ENCODE results near the gene ACOT8. TPM values are rescaled to one million over a fixed set of nuclear protein-coding genes. Genes with fewer than 3 reads are reported as not detected.

Gene ACOT8
- polyA plus RNA-seq, 1 donor (not counting 4 experiments of a cell fraction or from before 2014, with no cell fraction given): 23.9 TPM

DNA sequence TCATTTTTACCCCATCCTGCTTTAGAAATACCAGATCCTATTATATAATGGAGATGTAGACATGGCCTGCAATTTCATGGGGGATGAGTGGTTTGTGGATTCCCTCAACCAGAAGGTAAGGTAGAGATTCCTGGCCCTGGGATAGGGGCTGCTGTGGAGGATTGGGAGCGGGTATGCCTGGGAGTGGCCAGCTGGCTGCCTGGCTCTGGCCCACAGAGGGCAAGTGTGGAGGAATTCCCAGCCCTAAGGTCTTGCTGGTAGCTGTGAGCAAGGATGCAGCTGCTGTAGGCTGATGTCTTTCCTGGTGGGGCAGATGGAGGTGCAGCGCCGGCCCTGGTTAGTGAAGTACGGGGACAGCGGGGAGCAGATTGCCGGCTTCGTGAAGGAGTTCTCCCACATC, 40.5 kb upstream of the ACOT8 start:
- Histone ChIP-seq H3K27ac (ENCODE audit: control insufficient read depth, insufficient read depth, low read length) (no peak overlapping the region), H3K27me3 (ENCODE audit: control insufficient read depth, extremely low read depth, insufficient read depth, low read length) (no peaks in the 10 kb centered on the region), H3K4me3 (ENCODE audit: control insufficient read depth in 2 of 3, extremely low read depth in 1 of 3, insufficient read depth in 2 of 3, low read depth in 1 of 3, low read length in 3 of 3) (no peak overlapping the region), H4K20me1 (ENCODE audit: control insufficient read depth, extremely low read depth, insufficient read depth, low read length) (no peaks in the 10 kb centered on the region), H3K79me2 (ENCODE audit: control insufficient read depth, insufficient read depth, low read length) (no peaks in the 10 kb centered on the region), H3K9me1 (ENCODE audit: control insufficient read depth, extremely low read depth, insufficient read depth, low read length) (no peaks in the 10 kb centered on the region), H3K4me1 (ENCODE audit: control insufficient read depth, extremely low read depth, insufficient read depth, low read length) (no peaks in the 10 kb centered on the region), H3K9ac (ENCODE audit: control insufficient read depth, extremely low read depth, insufficient read depth, low read length) (no peak overlapping the region), H3K4me2 (ENCODE audit: control insufficient read depth, extremely low read depth, insufficient read depth, low read depth, low read length) (no peak overlapping the region), H2AFZ (ENCODE audit: control insufficient read depth, low read length) (no peak overlapping the region), H3K36me3 (ENCODE audit: control insufficient read depth in 2 of 2, extremely low read depth in 1 of 2, insufficient read depth in 2 of 2, low read length in 2 of 2) (peaks cover 13 to 37% of the 10 kb centered on the region in 2 experiments), H3K9me3 (ENCODE audit: control insufficient read depth, low read depth, low read length) (no peaks in the 10 kb centered on the region)
- TF ChIP-seq, protein P1, sequence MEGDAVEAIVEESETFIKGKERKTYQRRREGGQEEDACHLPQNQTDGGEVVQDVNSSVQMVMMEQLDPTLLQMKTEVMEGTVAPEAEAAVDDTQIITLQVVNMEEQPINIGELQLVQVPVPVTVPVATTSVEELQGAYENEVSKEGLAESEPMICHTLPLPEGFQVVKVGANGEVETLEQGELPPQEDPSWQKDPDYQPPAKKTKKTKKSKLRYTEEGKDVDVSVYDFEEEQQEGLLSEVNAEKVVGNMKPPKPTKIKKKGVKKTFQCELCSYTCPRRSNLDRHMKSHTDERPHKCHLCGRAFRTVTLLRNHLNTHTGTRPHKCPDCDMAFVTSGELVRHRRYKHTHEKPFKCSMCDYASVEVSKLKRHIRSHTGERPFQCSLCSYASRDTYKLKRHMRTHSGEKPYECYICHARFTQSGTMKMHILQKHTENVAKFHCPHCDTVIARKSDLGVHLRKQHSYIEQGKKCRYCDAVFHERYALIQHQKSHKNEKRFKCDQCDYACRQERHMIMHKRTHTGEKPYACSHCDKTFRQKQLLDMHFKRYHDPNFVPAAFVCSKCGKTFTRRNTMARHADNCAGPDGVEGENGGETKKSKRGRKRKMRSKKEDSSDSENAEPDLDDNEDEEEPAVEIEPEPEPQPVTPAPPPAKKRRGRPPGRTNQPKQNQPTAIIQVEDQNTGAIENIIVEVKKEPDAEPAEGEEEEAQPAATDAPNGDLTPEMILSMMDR (optimal IDR thresholded peaks at IDR 0.05 in 1 of 3, IDR thresholded peaks at IDR 0.05 in 1 of 3, conservative IDR thresholded peaks at IDR 0.05 in 1 of 3; ENCODE audit: extremely low read depth in 1 of 3, insufficient read depth in 2 of 3, low read length in 3 of 3): no peak
- TF ChIP-seq EZH2 (IDR thresholded peaks at IDR 0.05; ENCODE audit: low read length): no peak
- dilution Hi-C loops (cut with MboI; ENCODE audit: extremely low pct_ligation_motif_present, low sequenced_read_pairs): no loop called here
- DNase-seq (ENCODE audit: low read depth, low spot score) (no peak), FAIRE-seq (no peak)

- Histone ChIP-seq H3K79me2 (ENCODE audit: control insufficient read depth, insufficient read depth, low read length) (no peaks in the 10 kb centered on the region), H3K36me3 (ENCODE audit: control insufficient read depth in 2 of 2, extremely low read depth in 1 of 2, insufficient read depth in 2 of 2, low read length in 2 of 2) (peaks cover 13 to 34% of the 10 kb centered on the region in 2 experiments)
Observed at GRCh38 chr20:45897289-45897688, 40.1 kb upstream of the ACOT8 start.

More at GRCh38 chr20:45897289-45897688, 40.1 kb upstream of the ACOT8 start:
- Histone ChIP-seq H3K4me1 (ENCODE audit: control insufficient read depth, extremely low read depth, insufficient read depth, low read length) (no peaks in the 10 kb centered on the region), H2AFZ (ENCODE audit: control insufficient read depth, low read length) (no peak overlapping the region), H3K9me3 (ENCODE audit: control insufficient read depth, low read depth, low read length) (no peaks in the 10 kb centered on the region), H3K9me1 (ENCODE audit: control insufficient read depth, extremely low read depth, insufficient read depth, low read length) (no peaks in the 10 kb centered on the region), H3K27me3 (ENCODE audit: control insufficient read depth, extremely low read depth, insufficient read depth, low read length) (no peaks in the 10 kb centered on the region), H3K4me2 (ENCODE audit: control insufficient read depth, extremely low read depth, insufficient read depth, low read depth, low read length) (no peak overlapping the region), H4K20me1 (ENCODE audit: control insufficient read depth, extremely low read depth, insufficient read depth, low read length) (no peaks in the 10 kb centered on the region), H3K4me3 (ENCODE audit: control insufficient read depth in 2 of 3, extremely low read depth in 1 of 3, insufficient read depth in 2 of 3, low read depth in 1 of 3, low read length in 3 of 3) (no peak overlapping the region), H3K27ac (ENCODE audit: control insufficient read depth, insufficient read depth, low read length) (no peak overlapping the region), H3K9ac (ENCODE audit: control insufficient read depth, extremely low read depth, insufficient read depth, low read length) (no peak overlapping the region)
- FAIRE-seq (no peak), DNase-seq (ENCODE audit: low read depth, low spot score) (no peak)
- no peak for TF ChIP-seq EZH2 (IDR thresholded peaks at IDR 0.05; ENCODE audit: low read length)
- TF ChIP-seq, protein P1 (optimal IDR thresholded peaks at IDR 0.05 in 1 of 3, IDR thresholded peaks at IDR 0.05 in 1 of 3, conservative IDR thresholded peaks at IDR 0.05 in 1 of 3; ENCODE audit: extremely low read depth in 1 of 3, insufficient read depth in 2 of 3, low read length in 3 of 3): no peak
- dilution Hi-C loops (cut with MboI; ENCODE audit: extremely low pct_ligation_motif_present, low sequenced_read_pairs): no loop called here
